Right ventricle myocardium inferior (tissue), 1 donor: Measurements from ENCODE around the gene MTMR10. TPM values are rescaled to one million over a fixed set of nuclear protein-coding genes. Genes with fewer than 3 reads are reported as not detected.

Experiments used
- ATAC-seq: fragments of 200-7000 bp; cut with Tn5 transposase; one replicate; pipeline ENCODE4 v1.9.1; 2020; ENCODE audit warnings: mild to moderate bottlenecking, moderate library complexity
- DNase-seq: peaks from one replicate; pipeline ENCODE4 v3.0.0; 2021; ENCODE audit errors: missing footprints
- intact Hi-C: fragments of 100-400 bp; cut with DNase I; formaldehyde crosslinking; loops from one replicate; pipeline ENCODE4 v1.11.0; 2022
- total RNA-seq: library from RNA; stranded (reverse); fragmentation: NEBNext Ultra II Directional; extraction: Animal tissue kit (Norgen Biotek cat#: 25700); gene quantifications from one replicate; pipeline ENCODE4 v1.2.1, GENCODE V29; 2021
- donor health status: DM: no; HTN: yes; CAD: no; lungs with severe emphysema.

Gene MTMR10
- total RNA-seq, 1 donor from 2014 or later = 31.4 TPM

DNA sequence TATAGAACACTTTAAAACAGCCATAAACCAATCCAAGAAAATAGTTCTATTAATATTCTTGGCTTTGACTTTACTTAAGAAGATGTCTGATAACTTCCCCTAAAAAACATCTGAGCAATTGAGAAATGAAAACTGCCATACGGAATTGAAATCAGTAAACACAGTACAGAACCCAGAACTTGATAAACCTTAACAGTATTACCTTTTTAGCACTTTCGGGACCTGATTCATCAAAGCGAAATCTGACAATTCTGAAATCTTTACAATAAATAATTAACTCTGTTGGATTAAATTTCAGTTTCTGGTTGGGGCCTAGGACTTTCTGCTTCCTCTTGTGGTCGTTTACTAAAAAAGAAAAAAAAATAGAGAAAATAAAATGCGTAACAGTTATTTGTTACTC, 17.3 kb downstream of the MTMR10 start:
- DNase-seq (no peak), ATAC-seq (no peak)
- intact Hi-C loops = no loop called here

DNA sequence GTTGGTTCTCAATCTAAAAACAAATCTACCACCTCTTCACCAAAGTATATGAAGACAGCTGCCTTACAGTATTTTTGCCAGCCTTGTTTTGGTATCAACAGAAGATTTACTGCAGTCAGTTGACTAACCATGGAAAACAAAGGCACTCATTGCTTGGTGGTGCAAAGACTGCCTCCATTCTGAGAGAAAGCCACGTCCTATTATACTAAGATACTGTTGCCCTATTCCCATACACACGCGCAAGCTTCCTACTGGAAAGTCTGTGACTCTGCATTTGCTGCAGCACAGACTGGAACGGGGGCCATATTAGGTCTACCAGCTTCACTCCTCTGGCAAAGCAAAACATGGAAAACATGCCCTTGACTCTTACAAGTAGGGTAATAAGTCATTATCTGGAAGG, 18.0 kb downstream of the MTMR10 start:
- ATAC-seq (no peak), DNase-seq (no peak)
- intact Hi-C loops = no loop called here

DNA sequence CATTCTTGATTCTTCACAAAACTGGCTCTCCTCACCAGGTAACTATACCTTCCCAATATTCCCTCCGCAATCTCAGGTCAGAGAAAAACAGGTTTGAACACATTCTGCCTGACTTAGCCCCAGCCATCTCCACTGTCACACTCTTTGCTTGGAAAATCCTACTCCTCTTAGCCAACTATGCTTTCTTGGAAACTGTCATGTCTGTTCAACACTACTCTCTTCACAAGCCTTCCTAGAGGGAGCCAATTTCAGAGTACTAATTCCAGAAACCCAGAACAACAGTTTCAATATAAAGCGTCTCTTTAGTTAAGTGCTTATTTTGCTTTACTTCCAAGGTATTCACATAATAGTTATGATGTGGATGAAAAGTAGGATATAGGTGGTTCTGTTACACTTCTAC, 21.7 kb downstream of the MTMR10 start:
- no peak for DNase-seq
- intact Hi-C loops = no loop called here
- no peak for ATAC-seq

DNA sequence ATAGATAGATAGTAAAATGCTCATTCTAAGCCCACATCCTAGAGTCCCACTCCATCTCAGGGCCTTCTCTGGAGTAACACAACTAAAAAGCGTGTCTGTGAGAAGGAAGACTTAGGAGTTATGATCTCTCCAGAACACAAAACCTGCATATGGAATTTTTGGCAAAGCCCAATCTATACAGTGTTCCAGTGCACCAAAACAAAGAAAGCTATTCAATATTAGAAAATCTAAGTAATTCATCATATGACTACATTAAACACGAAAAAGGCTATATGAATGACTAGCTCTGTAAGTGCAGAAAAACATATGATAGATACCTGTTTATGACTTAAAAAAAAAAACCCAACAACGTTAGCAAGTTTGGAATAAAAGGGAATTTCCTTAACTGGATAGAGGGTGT, 27.7 kb downstream of the MTMR10 start:
- intact Hi-C loops = no loop called here
- no peak for ATAC-seq
- no peak for DNase-seq

DNA sequence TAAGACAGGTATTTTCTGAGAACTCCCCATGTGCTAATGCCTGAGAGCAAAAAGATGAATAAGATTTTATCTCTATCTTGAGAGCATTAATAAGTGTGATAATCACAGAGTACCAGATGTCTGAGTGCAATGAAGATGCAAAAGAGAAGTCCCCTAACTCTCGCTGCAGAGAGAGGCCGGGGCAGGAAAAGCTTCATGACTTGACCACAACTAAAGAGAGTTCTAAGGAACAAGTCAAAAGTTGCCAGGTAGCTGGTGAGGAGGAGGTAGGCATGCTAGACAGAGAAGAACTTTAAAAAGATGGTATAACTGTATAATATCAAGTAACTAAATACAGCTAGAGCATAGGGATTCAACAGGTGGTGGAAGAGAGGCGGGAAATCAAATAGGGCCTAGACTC, 28.8 kb downstream of the MTMR10 start:
- intact Hi-C loops = no loop called here
- DNase-seq (no peak), ATAC-seq (no peak)

DNA sequence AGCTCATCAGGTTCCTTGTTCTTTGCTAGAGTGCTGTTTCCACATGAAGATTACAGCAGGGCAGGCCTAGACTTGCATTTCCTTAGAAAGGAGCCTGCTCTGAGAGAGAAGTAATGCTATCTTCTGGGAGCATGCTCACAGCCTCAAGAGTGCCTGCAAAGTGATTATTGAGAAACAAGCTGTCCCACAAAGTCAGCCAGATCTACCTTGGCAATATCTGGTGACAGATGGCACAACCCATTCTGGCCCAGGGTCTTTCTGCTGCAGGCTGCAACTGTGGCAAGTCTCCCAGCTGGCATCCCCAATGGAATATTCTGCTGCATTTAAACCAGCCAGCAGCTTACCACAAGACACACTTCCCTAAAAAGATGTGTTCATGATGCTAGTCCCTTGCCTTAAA, 29.3 kb downstream of the MTMR10 start:
- DNase-seq (no peak), ATAC-seq (no peak)
- intact Hi-C loops = no loop called here

DNA sequence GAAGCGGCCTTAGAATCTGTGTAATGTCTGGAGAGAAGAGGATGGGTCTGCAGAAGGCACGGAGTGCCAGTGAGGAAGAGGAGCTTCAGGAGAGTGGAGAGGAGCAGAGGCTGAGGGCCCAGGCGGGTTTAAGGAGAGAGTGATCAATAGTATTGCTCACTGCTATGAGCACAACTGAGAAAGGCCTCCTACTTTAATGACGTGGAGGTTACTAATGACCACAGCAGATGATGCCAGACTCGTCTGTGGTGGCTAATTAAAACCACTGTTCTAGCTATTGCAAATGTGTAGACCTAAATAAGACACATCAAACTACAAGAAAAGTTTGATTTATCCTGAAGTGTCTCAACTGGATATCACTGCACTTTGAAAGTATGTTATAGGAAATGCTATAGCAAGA, 33.2 kb downstream of the MTMR10 start:
- intact Hi-C loops = no loop called here

DNA sequence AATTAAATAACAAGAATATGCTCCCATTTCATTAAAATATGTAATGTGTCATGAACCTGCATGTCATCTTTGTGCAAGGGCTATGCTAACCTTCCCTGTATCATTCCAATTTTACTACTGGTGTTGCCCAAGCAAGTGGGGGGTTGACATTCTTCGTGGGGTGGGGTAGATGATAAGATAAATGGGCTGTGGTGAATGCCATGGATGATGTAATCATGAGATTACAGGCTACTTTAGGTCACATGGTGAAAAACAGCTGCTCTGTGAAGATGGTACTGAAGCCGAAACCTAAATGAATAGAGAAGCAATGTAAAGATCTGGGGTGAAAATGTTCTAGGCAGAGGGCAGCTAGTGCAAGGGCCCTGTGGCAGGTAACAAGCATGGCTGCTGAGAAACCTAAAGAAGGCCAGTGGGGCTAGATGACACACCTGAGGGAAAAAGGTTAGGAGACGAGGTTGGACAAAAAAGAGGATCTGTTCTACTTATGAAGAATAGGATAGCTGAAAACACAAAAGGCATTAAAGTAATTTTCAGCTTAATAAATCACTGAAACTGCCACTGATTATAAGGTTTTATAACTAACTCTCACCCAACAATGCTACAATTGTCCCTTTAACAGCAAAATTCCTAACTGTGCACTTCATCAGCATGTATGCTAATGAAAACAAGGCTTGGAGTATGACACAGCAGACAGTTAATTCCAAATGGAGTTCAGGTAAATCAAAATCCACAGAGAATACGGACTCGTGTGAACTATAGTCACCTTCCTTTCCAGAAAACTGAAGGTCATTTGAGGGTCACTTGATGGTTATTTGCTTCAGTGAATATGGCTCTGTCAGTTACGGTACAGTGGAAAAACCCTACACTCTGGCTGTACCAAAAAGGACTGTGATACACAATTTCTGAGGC, 35.0 kb downstream of the MTMR10 start:
- DNase-seq (no peak), ATAC-seq (no peak)
- intact Hi-C loops = no loop called here

More for the DNA sequence above, 33.2 kb downstream of the MTMR10 start:
- DNase-seq (no peak), ATAC-seq (no peak)

DNA sequence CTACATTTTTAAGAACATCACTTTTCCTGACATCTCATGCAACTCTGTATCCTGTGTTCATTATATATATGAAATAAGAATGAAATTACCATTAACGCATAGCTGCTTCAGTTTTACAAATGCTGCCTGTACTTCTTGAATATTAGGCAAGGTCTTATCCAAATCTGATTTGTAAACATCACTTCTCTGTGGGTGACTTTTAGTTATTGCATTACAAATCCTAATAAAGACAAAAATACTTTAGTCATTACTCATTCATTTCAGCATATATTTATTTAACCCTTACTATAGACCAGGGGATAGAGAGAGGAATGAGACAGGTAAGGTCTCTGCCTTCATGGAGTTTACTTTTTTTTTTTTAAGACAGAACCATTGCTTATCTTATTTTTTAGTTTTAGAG, 36.8 kb downstream of the MTMR10 start:
- no peak for ATAC-seq
- intact Hi-C loops = no loop called here
- no peak for DNase-seq

DNA sequence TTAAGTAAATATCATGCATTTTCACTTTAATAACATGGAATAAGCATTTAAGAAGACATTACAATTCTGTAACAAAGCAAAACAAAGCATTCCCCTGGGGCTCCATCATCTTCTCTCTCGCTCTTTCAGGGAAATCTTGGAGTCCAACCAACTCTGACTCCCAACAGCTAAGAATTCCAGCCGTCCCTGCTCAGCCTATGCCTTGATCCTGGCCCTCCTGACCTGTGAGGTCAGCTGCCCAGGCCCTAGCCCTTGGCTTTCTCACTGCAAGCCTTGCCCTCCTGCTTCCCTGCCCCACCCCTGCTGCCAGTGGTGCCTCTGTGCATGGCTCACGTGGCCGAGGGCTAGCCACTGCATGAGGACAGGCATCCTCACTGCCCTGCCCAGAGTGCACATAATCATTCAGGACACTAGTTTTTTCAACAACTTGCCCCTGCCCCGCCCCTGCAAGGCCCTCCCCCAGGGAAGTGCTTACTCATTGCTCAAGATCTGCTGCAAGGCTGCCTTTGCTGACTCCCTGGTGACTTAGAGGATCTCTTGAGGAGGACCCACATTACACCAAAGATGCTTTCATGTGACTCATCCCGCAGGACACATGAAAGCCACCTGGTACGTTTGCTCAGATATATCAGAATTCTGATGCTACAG, 37.6 kb downstream of the MTMR10 start:
- intact Hi-C loops = no loop called here
- DNase-seq (no peak), ATAC-seq (peak; percentile 52)

DNA sequence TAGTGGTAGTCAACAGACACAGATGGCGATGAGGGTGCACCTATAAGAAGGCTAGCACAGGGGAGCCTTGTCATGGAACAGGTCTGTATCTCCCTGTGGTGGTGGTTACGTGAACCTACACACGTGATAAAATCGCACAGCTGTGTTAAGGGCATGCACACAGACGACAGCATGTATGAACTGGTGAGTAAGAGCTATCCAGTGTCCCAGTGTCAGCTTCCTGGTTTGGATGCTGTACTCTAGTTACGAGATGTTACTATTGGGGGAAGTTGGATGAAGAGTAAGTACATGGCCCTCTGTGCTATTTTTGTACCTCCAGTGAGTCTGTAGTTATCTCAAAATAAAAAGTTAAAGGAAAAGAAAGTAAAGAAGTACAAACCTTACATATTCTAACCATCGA, 38.2 kb downstream of the MTMR10 start:
- no peak for DNase-seq
- intact Hi-C loops = no loop called here
- ATAC-seq = peak; percentile 72

DNA sequence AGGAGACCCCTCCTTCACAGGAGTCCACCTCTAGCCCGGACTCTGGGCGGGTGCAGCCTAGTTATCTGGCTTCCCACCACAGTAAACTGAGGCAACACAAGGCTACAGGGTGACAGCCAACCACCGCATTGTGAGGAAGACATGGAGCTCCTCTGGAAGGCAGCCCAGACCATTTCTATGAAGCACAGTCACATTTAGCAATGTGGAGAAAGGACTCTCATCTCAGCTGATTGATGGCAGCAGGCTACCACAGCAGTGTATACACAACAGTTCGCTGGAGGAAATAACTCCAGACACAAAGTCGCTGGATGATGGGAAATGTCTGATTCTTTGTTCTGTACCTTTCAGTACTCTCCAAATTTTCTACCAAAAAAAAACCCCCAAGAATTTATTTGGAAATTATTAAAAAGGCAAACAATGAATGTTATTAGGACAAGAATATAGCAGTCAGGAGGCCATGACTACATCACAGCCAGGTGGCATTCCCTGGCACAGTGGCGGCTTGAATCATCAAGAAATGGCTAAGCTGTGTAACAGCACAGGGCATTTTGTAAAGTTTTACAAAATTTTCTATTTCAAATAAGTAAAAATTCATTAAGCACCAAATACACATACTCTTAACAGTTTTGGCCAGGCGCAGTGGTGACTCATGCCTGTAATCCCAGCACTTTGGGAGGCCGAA, 47.6 kb downstream of the MTMR10 start:
- DNase-seq (no peak), ATAC-seq (no peak)
- intact Hi-C loops = loop anchor here (10.0 kb wide), 1 partner anchor 191 kb away; no protein-coding TSS in a partner anchor

DNA sequence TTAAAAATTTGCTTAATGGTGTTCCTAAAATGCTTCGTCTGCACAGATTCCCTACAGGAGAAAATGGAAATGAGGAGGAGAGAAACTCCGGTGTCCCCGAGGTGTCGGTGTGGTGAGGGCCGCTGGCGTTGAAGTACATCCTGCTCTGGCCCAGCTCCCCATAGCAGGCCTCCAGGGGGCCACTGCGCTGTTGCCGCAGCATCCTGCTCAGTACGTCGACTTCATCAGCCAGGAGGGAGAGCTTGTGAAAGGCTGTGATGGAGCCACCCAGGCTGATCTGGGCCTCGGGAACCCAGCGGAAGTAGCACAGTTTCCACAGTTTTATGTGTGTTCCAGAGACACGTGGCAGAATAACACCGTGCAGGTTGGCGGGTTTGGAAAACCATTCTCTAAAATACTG, 49.9 kb downstream of the MTMR10 start:
- DNase-seq = no peak
- no peak for ATAC-seq
- intact Hi-C loops = loop anchor here (10.0 kb wide), 1 partner anchor 193 kb away; no protein-coding TSS in a partner anchor

DNA sequence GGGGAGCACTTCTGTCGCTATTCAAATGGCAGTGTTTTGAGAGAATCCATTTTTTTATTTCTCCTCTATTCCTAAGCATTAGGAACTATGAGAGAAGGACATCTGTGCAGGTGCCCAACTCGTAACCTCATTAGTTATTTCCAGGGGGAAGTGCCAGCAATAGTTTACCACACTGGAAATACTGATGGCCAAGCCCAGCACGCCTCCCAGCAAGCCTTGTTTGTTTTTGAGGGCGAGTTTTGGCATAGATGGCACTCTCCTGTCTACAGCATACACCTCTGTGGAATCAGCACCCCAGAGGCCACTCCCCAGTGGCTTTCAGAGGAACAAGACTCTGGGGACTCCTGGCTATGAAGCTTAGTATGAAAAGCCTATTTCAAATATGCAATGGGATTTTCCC, 51.1 kb downstream of the MTMR10 start:
- no peak for DNase-seq
- ATAC-seq = no peak
- intact Hi-C loops = loop anchor here (10.0 kb wide), 1 partner anchor 194 kb away; no protein-coding TSS in a partner anchor

DNA sequence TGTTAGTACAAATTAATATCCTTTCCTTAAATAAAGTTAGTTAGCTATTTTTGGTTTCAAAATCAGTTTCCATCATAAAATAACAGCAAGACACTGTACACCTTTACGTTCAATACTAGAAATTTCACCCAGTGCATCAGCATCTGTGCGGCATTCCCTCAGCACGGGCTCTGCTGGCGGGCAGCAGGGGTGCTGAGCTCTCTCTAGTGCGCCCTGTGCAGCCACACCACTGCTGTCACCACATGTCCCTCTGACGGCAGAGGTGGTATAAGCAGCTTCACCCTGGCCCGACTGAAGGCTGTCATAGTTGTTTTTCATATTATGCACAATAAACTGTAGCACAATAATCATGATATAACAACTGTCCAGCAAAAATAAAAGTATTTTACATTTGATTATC, 52.3 kb downstream of the MTMR10 start:
- no peak for ATAC-seq
- intact Hi-C loops = no loop called here
- no peak for DNase-seq

DNA sequence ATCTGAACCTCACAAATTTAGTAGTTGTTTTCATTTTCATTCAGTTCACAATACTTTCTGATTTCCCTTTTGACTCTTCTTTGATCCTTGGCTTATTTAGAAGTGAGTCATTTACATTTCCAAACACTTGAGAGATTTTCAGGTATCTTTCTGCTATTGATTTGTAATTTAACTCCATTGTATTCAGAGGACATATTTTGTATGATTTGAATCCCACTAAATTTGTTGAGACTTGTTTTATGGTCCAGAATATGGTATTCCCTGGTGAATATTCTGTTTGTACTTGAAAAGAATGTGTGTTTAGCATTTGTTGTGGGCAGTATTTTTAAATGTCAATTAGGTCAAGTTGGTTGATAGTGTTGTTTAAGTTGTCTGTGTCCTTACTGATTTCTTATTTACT, 58.1 kb downstream of the MTMR10 start:
- intact Hi-C loops = no loop called here
- ATAC-seq (no peak), DNase-seq (no peak)

DNA sequence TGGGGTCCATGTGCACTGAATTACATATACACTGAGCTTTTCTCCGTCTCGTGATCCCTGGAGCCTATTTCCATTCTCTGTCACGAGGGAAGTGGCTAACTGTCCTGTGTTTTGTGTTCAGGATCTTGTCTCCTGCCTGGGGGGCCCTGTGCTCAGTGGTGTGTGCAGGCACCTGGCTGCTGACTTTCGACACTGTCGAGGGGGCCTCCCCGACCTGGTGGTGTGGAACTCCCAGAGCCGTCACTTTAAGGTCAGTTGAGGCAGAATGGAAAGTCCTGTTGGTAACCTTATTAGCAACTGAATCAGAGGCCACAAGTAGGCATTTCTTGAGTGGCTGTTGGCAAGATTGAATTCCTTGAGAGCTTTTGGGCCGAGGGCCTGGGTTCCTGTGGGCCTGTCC, 61.0 kb downstream of the MTMR10 start:
- DNase-seq = no peak
- no peak for ATAC-seq
- intact Hi-C loops = no loop called here

DNA sequence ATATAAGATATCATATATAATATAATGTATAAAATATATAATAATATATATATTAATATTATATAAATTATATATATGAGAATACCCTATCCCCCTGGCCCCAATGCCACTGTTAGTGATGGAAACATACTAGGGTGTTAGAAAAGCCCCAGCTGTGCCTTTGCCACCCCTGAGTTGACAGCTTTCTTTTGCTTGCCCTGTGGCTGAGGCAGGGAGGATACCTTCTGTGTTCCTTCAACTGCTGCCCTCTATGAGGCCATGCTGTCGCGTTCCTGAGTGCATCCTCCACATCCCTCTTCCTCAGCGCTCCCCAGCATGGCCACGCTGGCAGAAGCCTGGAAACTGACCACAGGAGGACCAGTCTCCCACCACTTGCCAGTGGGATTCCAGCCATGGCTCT, 61.4 kb downstream of the MTMR10 start:
- DNase-seq = no peak
- no peak for ATAC-seq
- intact Hi-C loops = no loop called here

DNA sequence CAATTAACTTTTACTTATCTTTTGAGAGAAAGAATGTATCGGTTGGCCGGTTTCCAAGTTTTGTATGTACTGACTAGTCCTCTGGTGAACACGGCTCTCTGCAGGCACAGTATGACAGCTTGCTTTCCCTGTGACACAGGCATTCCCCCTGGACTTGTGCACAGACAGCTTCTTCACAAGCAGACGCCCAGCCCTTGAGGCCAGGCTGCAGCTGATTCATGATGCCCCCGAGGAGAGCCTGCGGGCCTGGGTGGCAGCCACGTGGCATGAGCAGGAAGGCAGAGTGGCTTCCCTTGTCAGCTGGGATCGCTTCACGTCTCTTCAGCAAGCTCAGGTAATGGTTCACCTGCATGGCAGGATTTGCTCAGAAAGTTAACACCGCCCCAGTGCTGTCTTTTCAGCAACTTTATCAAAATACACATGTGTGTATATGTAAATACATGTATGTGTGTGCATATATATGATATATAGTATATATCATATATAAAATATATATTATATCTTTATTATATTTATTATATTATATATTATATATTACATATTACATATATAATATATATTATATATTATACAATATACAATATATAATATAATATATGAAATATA, 62.3 kb downstream of the MTMR10 start:
- DNase-seq (no peak), ATAC-seq (no peak)
- intact Hi-C loops = no loop called here
